Loucy (cell line): ENCODE measurements around the gene RPP21.
"Not testable (repeated sequence)": the region's sequence is repeated elsewhere in the genome, so short reads cannot be mapped to it uniquely, and the experiment has no call there.

Experiments used
- H2AFZ ChIP-seq: fragments of 200-600 bp; sonication (generic); 2 replicates; pipeline ENCODE4 v1.6.0; 2016; ENCODE audit warnings: antibody characterized with exemption, mild to moderate bottlenecking, low read length, moderate library complexity
- H3F3A ChIP-seq: fragments of 200-600 bp; 2 replicates; pipeline ENCODE4 v1.6.0; 2016; ENCODE audit warnings: antibody characterized with exemption, low read depth, mild to moderate bottlenecking
- H3K27me3 ChIP-seq: fragments of 200-600 bp; sonication (generic); 2 replicates; pipeline ENCODE4 v1.6.1; 2014; ENCODE audit warnings: low read length, mild to moderate bottlenecking; ENCODE audit not compliant: insufficient read depth, poor library complexity, severe bottlenecking
- H3K36me3 ChIP-seq: fragments of 200-600 bp; sonication (generic); 2 replicates; pipeline ENCODE4 v1.6.1; 2016; ENCODE audit warnings: low read length; ENCODE audit not compliant: insufficient read depth
- H3K4me1 ChIP-seq: fragments of 200-600 bp; sonication (generic); 2 replicates; pipeline ENCODE4 v1.5.1; 2014; ENCODE audit warnings: low read length, mild to moderate bottlenecking; ENCODE audit not compliant: insufficient read depth, poor library complexity, severe bottlenecking
- H3K4me2 ChIP-seq: fragments of 200-600 bp; sonication (generic); 2 replicates; pipeline ENCODE4 v1.6.0; 2014; ENCODE audit warnings: antibody characterized with exemption, low read length, low read depth, mild to moderate bottlenecking; ENCODE audit not compliant: poor library complexity, severe bottlenecking
- H3K4me3 ChIP-seq: fragments of 200-600 bp; sonication (generic); 2 replicates; pipeline ENCODE4 v1.5.1; 2014; ENCODE audit warnings: low read length, mild to moderate bottlenecking, mixed read lengths; ENCODE audit not compliant: poor library complexity, severe bottlenecking
- H3K79me2 ChIP-seq: fragments of 200-600 bp; sonication (generic); 2 replicates; pipeline ENCODE4 v1.6.1; 2014; ENCODE audit warnings: low read length; ENCODE audit not compliant: insufficient read depth
- H3K9ac ChIP-seq: fragments of 200-600 bp; sonication (generic); 2 replicates; pipeline ENCODE4 v1.6.0; 2014; ENCODE audit warnings: mild to moderate bottlenecking, low read depth, low read length, moderate library complexity; ENCODE audit not compliant: poor library complexity, severe bottlenecking
- H3K9me2 ChIP-seq: fragments of 200-600 bp; sonication (generic); replicated peaks from 2 replicates; pipeline ENCODE4 v1.6.1; 2016; ENCODE audit warnings: low read depth, low read length, mixed read lengths
- H3K9me3 ChIP-seq: fragments of 200-600 bp; sonication (generic); 2 replicates; pipeline ENCODE4 v1.6.1; 2014; ENCODE audit warnings: mild to moderate bottlenecking, antibody characterized with exemption, low read length, low read depth; ENCODE audit not compliant: insufficient read depth
- H4K20me1 ChIP-seq: fragments of 200-600 bp; sonication (generic); 2 replicates; pipeline ENCODE4 v1.6.0; 2014; ENCODE audit warnings: antibody characterized with exemption, low read length, mild to moderate bottlenecking; ENCODE audit not compliant: insufficient read depth, poor library complexity, severe bottlenecking
- EZH2phosphoT487 ChIP-seq: fragments of 200-600 bp; IDR thresholded peaks from 2 replicates; pipeline ENCODE4 v1.6.1; 2018; ENCODE audit warnings: antibody characterized with exemption, mild to moderate bottlenecking, moderate library complexity, borderline replicate concordance
- TF ChIP-seq, protein P1 (sequence below): fragments of 200-600 bp; sonication (generic); conservative IDR thresholded peaks from 2 replicates; pipeline ENCODE4 v1.5.1; 2014; ENCODE audit warnings: mild to moderate bottlenecking, antibody characterized with exemption, low read length

Gene RPP21

GRCh38 chr6:30363459-30363858 lies 18.5 kb downstream of the RPP21 start:
- H3K4me3 ChIP-seq = no peak overlapping the region
- H3F3A ChIP-seq = no peaks in the 10 kb centered on the region
- TF ChIP-seq EZH2phosphoT487 = no peak
- TF ChIP-seq, protein P1, sequence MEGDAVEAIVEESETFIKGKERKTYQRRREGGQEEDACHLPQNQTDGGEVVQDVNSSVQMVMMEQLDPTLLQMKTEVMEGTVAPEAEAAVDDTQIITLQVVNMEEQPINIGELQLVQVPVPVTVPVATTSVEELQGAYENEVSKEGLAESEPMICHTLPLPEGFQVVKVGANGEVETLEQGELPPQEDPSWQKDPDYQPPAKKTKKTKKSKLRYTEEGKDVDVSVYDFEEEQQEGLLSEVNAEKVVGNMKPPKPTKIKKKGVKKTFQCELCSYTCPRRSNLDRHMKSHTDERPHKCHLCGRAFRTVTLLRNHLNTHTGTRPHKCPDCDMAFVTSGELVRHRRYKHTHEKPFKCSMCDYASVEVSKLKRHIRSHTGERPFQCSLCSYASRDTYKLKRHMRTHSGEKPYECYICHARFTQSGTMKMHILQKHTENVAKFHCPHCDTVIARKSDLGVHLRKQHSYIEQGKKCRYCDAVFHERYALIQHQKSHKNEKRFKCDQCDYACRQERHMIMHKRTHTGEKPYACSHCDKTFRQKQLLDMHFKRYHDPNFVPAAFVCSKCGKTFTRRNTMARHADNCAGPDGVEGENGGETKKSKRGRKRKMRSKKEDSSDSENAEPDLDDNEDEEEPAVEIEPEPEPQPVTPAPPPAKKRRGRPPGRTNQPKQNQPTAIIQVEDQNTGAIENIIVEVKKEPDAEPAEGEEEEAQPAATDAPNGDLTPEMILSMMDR = no peak
- H3K4me2 ChIP-seq = no peak overlapping the region
- H3K27me3 ChIP-seq = peaks cover 20% of the 10 kb centered on the region
- H3K4me1 ChIP-seq = no peaks in the 10 kb centered on the region
- no peaks in the 10 kb centered on the region for H3K79me2 ChIP-seq
- H3K9me3 ChIP-seq = no peaks in the 10 kb centered on the region
- H4K20me1 ChIP-seq = no peaks in the 10 kb centered on the region
- no peak overlapping the region for H2AFZ ChIP-seq
- H3K9me2 ChIP-seq = no peaks in the 10 kb centered on the region
- H3K36me3 ChIP-seq = no peaks in the 10 kb centered on the region
- no peak overlapping the region for H3K9ac ChIP-seq

GRCh38 chr6:30364591-30364990 lies 19.6 kb downstream of the RPP21 start:
- no peaks in the 10 kb centered on the region for H4K20me1 ChIP-seq
- H3K79me2 ChIP-seq = no peaks in the 10 kb centered on the region
- no peaks in the 10 kb centered on the region for H3K4me1 ChIP-seq
- H3K4me3 ChIP-seq = no peak overlapping the region
- H3K27me3 ChIP-seq = peaks cover 20% of the 10 kb centered on the region
- no peaks in the 10 kb centered on the region for H3F3A ChIP-seq
- no peaks in the 10 kb centered on the region for H3K36me3 ChIP-seq
- no peak overlapping the region for H3K9ac ChIP-seq
- TF ChIP-seq, protein P1 = peak; percentile 63
- no peak for TF ChIP-seq EZH2phosphoT487
- H3K4me2 ChIP-seq = no peak overlapping the region
- no peaks in the 10 kb centered on the region for H3K9me2 ChIP-seq
- H3K9me3 ChIP-seq = no peaks in the 10 kb centered on the region
- no peak overlapping the region for H2AFZ ChIP-seq

DNA sequence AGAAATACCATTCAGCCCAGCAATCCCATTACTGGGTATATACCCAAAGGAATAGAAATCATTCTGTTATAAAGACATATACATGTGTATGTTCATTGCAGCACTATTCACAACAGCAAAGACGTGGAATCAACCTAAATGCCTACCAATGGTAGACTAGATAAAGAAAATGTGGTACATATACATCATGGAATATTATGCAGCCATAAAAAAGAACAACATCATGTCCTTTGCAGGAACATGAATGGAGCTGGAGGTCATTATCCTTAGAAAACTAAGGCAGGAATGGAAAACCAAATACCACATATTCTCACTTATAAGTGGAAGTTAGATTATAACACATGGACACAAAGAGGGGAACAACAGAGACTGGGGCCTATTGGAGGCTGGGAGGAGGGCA lies 24.3 kb downstream of the RPP21 start:
- not testable (repeated sequence) for H3K4me1 ChIP-seq, H4K20me1 ChIP-seq, H3K4me2 ChIP-seq, H3K79me2 ChIP-seq, H3K9me3 ChIP-seq, H2AFZ ChIP-seq, H3K36me3 ChIP-seq, H3F3A ChIP-seq, H3K9ac ChIP-seq, H3K9me2 ChIP-seq, H3K4me3 ChIP-seq
- peaks cover 20% of the 10 kb centered on the region for H3K27me3 ChIP-seq

DNA sequence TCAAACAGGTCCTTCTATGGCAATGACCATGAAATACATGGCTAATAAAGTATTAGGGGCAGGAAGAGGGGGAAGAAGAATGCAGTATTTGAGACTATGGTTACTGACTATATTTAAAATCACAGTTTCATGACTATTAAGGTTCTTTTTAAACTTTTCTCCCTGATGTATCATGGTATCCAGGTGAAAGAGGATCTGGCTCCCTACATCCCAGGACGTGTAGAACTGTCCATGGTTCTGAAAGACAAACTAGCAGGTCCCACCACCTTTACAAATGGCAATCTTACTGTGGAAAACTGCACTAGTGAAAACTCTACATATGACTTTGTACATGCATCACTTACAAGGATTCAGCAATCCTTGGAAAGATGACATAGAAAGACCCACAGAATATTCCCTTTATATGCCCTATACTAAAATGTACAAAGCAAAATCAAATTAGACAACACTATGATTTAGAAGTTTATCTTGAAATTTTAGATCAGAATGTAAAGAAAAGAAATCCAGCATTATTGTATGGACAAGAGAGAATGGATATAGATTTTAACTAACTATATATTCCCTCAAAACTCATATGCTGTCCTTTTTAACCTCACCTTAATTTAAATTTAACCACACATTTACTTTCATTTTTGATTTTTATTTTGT lies 33.5 kb downstream of the RPP21 start:
- H3K4me2 ChIP-seq = no peak overlapping the region
- H3K4me3 ChIP-seq = no peak overlapping the region
- H3K9ac ChIP-seq = no peak overlapping the region
- H3K9me3 ChIP-seq = no peaks in the 10 kb centered on the region
- no peaks in the 10 kb centered on the region for H4K20me1 ChIP-seq
- no peaks in the 10 kb centered on the region for H3K9me2 ChIP-seq
- H3F3A ChIP-seq = no peaks in the 10 kb centered on the region
- no peaks in the 10 kb centered on the region for H3K36me3 ChIP-seq
- H3K79me2 ChIP-seq = no peaks in the 10 kb centered on the region
- TF ChIP-seq EZH2phosphoT487 = no peak
- TF ChIP-seq, protein P1 = no peak
- no peak overlapping the region for H2AFZ ChIP-seq
- no peaks in the 10 kb centered on the region for H3K4me1 ChIP-seq
- H3K27me3 ChIP-seq = no peaks in the 10 kb centered on the region
